HepG2 (cell line): ENCODE results near the gene SENP5.

ENCODE experiments used
- CTCF ChIP-seq: sonication (generic); formaldehyde crosslinking; IDR thresholded peaks from 2 replicates; pipeline ENCODE4 v1.5.0; 2020; ENCODE audit warnings: mild to moderate bottlenecking, missing genetic modification reagents, moderate library complexity
- ZNF335 ChIP-seq: sonication (generic); formaldehyde crosslinking; IDR thresholded peaks from 2 replicates; pipeline ENCODE4 v1.4.0; 2020; ENCODE audit warnings: missing genetic modification reagents

DNA sequence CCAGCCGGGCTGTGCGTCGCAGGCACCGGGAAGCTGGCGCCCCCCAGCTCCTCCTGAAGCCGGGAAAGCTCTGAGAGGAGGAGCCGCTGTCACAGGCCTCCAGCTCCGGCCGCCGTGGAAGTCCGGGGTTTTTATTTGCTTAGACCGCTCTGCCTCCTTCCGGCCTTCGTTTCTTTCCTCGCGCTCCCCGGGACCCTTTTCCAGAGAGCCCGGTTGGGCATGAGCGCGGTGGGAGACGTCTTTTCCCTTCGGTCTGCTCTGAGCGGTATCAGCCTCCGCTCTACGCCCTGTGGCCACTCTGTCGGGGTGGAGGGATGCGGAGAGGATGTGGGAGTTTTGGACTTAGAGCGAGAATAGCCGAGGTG, 559 bp downstream of the SENP5 start:
- TF ChIP-seq ZNF335 (CRISPR knock-in tag) (no peak), CTCF (CRISPR knock-in tag) (no peak; the same call in none of the 2 replicates)
